OCI-LY3 (cell line): Measurements from ENCODE around the gene NFIB.

Source experiments
- H2AFZ ChIP-seq: fragments of 200-600, 300-600 bp; shearing (Covaris generic); 2 replicates; pipeline ENCODE4 v1.6.0; 2014; ENCODE audit warnings: antibody characterized with exemption, low read depth, low read length
- H3K27ac ChIP-seq: fragments of 200-600, 300-600 bp; sonication (generic); 2 replicates; pipeline ENCODE4 v1.5.1; 2014; ENCODE audit warnings: mild to moderate bottlenecking, low read length, moderate library complexity, mixed read lengths
- H3K27me3 ChIP-seq: fragments of 200-600, 300-600 bp; sonication (generic); 2 replicates; pipeline ENCODE4 v1.6.1; 2014; ENCODE audit warnings: low read depth, low read length, mixed read lengths
- H3K36me3 ChIP-seq: fragments of 200-600, 300-600 bp; sonication (generic); replicated peaks from 2 replicates; pipeline ENCODE3; 2014; ENCODE audit warnings: low read depth, low read length, mixed read lengths
- H3K4me1 ChIP-seq: fragments of 300-600, 200-600 bp; sonication (generic); 2 replicates; pipeline ENCODE4 v1.6.1; 2014; ENCODE audit warnings: low read length, mixed read lengths
- H3K4me2 ChIP-seq: fragments of 200-600, 300-600 bp; sonication (generic); 2 replicates; pipeline ENCODE4 v1.6.1; 2014; ENCODE audit warnings: low read length, mixed read lengths
- H3K4me3 ChIP-seq: fragments of 300-600, 200-600 bp; sonication (generic); 2 replicates; pipeline ENCODE4 v1.5.1; 2014; ENCODE audit warnings: antibody characterized with exemption, mild to moderate bottlenecking, low read length, moderate library complexity
- H3K79me2 ChIP-seq: fragments of 300-600, 200-600 bp; shearing (Covaris generic); 2 replicates; pipeline ENCODE4 v1.6.1; 2014; ENCODE audit warnings: mild to moderate bottlenecking, low read length, mixed read lengths
- H3K9ac ChIP-seq: fragments of 300-600, 200-600 bp; shearing (Covaris generic); 2 replicates; pipeline ENCODE4 v1.6.0; 2014; ENCODE audit warnings: mild to moderate bottlenecking, low read length, moderate library complexity
- H3K9me3 ChIP-seq: fragments of 200-600, 300-600 bp; shearing (Covaris generic); 2 replicates; pipeline ENCODE4 v1.6.1; 2014; ENCODE audit warnings: low read length, mixed read lengths; ENCODE audit not compliant: insufficient read depth
- H4K20me1 ChIP-seq: fragments of 200-600, 300-600 bp; sonication (generic); 2 replicates; pipeline ENCODE4 v1.6.1; 2016; ENCODE audit warnings: low read length, mixed read lengths; ENCODE audit not compliant: insufficient read depth
- CTCF ChIP-seq: fragments of 200-600, 300-600 bp; sonication (generic); IDR thresholded peaks from 2 replicates; pipeline ENCODE4 v1.5.1; 2014; ENCODE audit warnings: antibody characterized with exemption, low read length, low read depth
- EZH2phosphoT487 ChIP-seq: fragments of 200-600 bp; shearing (Covaris generic); IDR thresholded peaks from 2 replicates; pipeline ENCODE4 v1.6.1; 2018; ENCODE audit warnings: antibody characterized with exemption, mixed run types, low read depth

Gene NFIB

GRCh38 chr9:14189578-14189977 is 124.4 kb downstream of the NFIB start:
- Histone ChIP-seq H3K9me3 (no peaks in the 10 kb centered on the region), H4K20me1 (no peaks in the 10 kb centered on the region), H2AFZ (no peak overlapping the region), H3K9ac (no peak overlapping the region), H3K27me3 (peaks cover 3% of the 10 kb centered on the region; the same call in 1 of the 2 replicates), H3K4me3 (no peak overlapping the region), H3K27ac (no peak overlapping the region), H3K36me3 (no peaks in the 10 kb centered on the region), H3K4me1 (no peaks in the 10 kb centered on the region), H3K4me2 (no peak overlapping the region), H3K79me2 (no peaks in the 10 kb centered on the region)
- TF ChIP-seq CTCF (no peak), EZH2phosphoT487 (no peak)

GRCh38 chr9:14189146-14189545 is 124.8 kb downstream of the NFIB start:
- Histone ChIP-seq H3K27ac (no peak overlapping the region), H4K20me1 (no peaks in the 10 kb centered on the region), H3K4me1 (no peaks in the 10 kb centered on the region), H3K4me2 (no peak overlapping the region), H2AFZ (no peak overlapping the region), H3K9me3 (no peaks in the 10 kb centered on the region), H3K27me3 (peaks cover 3% of the 10 kb centered on the region; the same call in 1 of the 2 replicates), H3K79me2 (no peaks in the 10 kb centered on the region), H3K4me3 (no peak overlapping the region), H3K36me3 (no peaks in the 10 kb centered on the region), H3K9ac (no peak overlapping the region)
- no peak for TF ChIP-seq EZH2phosphoT487
- TF ChIP-seq CTCF, result no peak

- TF ChIP-seq CTCF, result no peak
- no peak for TF ChIP-seq EZH2phosphoT487
- H3K4me3 ChIP-seq, result no peak overlapping the region
- H3K79me2 ChIP-seq, result no peaks in the 10 kb centered on the region
Observed at GRCh38 chr9:14188538-14188937, 125.4 kb downstream of the NFIB start.

GRCh38 chr9:14188011-14188410 is 125.9 kb downstream of the NFIB start:
- no peak overlapping the region for H3K4me3 ChIP-seq
- H3K9ac ChIP-seq, result no peak overlapping the region
- H3K4me1 ChIP-seq, result no peaks in the 10 kb centered on the region
- no peaks in the 10 kb centered on the region for H3K79me2 ChIP-seq
- H3K36me3 ChIP-seq, result no peaks in the 10 kb centered on the region
- no peak overlapping the region for H3K27ac ChIP-seq
- H3K4me2 ChIP-seq, result no peak overlapping the region
- H3K9me3 ChIP-seq, result no peaks in the 10 kb centered on the region
- H4K20me1 ChIP-seq, result no peaks in the 10 kb centered on the region
- H3K27me3 ChIP-seq, result peaks cover 3% of the 10 kb centered on the region; the same call in 1 of the 2 replicates
- no peak for TF ChIP-seq EZH2phosphoT487
- H2AFZ ChIP-seq, result no peak overlapping the region

More at GRCh38 chr9:14188538-14188937, 125.4 kb downstream of the NFIB start:
- H3K36me3 ChIP-seq, result no peaks in the 10 kb centered on the region
- no peak overlapping the region for H3K4me2 ChIP-seq
- no peak overlapping the region for H2AFZ ChIP-seq
- H3K27ac ChIP-seq, result no peak overlapping the region
- peaks cover 3% of the 10 kb centered on the region; the same call in 1 of the 2 replicates for H3K27me3 ChIP-seq
- H3K9me3 ChIP-seq, result no peaks in the 10 kb centered on the region
- no peaks in the 10 kb centered on the region for H3K4me1 ChIP-seq
- H4K20me1 ChIP-seq, result no peaks in the 10 kb centered on the region
- no peak overlapping the region for H3K9ac ChIP-seq

- no peak overlapping the region for H3K27ac ChIP-seq
- no peaks in the 10 kb centered on the region for H3K4me1 ChIP-seq
- no peak overlapping the region for H3K9ac ChIP-seq
- no peaks in the 10 kb centered on the region for H3K27me3 ChIP-seq
- TF ChIP-seq CTCF, result no peak
- TF ChIP-seq EZH2phosphoT487, result no peak
- no peak overlapping the region for H3K4me3 ChIP-seq
- H3K36me3 ChIP-seq, result no peaks in the 10 kb centered on the region
- H4K20me1 ChIP-seq, result no peaks in the 10 kb centered on the region
- H3K9me3 ChIP-seq, result no peaks in the 10 kb centered on the region
- no peak overlapping the region for H3K4me2 ChIP-seq
- no peaks in the 10 kb centered on the region for H3K79me2 ChIP-seq
- H2AFZ ChIP-seq, result no peak overlapping the region
Observed at GRCh38 chr9:14186096-14186495, 127.8 kb downstream of the NFIB start.
